IPS DF 4.7 (cell line): Measurements from ENCODE around the gene MITF.

ENCODE experiments used
- DNase-seq: peaks from one replicate; pipeline ENCODE4 v3.0.0-alpha.2; 2013; ENCODE audit warnings: low spot score; ENCODE audit errors: extremely low read depth

The MITF gene, protein sequence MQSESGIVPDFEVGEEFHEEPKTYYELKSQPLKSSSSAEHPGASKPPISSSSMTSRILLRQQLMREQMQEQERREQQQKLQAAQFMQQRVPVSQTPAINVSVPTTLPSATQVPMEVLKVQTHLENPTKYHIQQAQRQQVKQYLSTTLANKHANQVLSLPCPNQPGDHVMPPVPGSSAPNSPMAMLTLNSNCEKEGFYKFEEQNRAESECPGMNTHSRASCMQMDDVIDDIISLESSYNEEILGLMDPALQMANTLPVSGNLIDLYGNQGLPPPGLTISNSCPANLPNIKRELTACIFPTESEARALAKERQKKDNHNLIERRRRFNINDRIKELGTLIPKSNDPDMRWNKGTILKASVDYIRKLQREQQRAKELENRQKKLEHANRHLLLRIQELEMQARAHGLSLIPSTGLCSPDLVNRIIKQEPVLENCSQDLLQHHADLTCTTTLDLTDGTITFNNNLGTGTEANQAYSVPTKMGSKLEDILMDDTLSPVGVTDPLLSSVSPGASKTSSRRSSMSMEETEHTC

DNA sequence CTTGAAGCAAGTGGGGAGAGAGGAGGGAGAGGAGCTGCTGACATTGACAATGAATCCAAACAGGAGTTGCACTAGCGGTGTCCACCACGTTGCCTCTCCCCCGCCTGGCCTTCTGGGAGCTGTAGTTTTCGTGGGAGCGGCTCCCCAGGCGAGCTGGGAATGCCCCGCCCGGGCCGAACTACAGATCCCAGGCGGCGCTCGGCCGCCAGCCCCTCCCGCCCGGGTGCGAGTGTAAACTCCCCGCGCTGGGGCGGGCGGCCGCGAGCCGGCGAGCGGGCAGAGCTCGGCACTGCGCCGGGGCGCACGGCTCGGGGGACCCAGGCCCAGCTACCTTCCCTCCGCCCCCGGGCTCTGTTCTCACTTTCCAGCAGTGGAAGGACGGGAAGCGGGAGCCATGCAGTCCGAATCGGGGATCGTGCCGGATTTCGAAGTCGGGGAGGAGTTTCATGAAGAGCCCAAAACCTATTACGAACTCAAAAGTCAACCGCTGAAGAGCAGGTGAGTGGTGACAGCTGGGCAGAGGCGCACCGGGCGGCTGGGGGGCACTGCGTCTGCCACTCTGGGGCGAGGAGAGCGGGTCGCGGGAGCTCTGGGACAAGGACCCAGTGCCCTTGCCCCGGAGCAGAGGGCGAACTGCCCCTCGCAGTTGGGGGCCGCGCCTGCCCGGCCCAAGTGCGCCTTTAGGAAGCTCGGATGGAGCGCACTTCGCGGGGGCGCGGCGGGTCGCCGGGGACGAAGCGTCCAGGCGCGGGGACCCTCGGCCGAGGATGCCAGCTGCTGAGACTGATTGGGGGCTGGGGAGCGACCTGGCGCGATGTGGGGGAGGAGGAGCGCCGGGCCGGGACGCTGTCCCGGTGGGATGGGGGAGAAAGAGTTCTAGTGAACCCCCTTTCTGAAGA lies at the start of gene MITF:
Gene MITF, plus strand, starts transcription at position 261 of the 899 bp plus-strand sequence. Its CDS starts 134 bp downstream, at position 395.
- no peak for DNase-seq

DNA sequence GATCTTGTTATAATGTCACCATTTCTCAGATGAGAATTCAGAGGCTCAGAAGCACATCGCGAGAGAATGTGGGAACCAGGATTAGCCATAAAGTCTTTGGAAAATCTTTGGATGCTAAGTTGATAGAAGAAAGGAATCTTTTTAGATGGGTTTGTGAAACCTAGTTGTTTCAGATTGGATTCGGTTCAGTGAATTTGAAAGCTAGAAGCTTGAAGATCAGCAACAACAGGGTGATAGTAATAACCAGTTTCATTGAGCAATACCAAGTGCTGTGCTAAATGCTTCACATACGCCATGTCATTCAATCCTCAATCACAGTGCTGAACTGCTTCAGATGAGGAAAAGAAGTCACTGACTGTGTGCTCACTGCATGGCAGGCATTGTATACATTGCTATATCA lies 47.4 kb upstream of the MITF start:
- no peak for DNase-seq

DNA sequence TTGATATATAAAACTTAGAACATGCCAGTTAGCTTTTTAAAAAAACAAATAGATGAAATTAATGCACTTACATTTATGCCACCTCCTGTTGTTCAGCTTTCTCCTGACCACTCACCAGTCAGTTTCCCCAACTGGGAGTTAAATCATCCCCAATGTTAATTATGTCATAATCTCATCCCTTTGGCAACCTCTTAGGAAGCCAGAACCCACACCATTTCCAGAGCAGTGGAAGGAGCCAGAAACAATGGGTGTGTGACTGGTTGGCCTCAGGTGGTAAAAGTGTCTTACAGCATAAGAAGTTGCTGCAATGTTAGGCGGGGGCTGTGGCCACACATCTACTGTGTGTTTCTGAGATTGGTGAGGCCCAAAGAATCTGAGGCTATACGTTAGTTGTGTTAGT lies 46.5 kb upstream of the MITF start:
- no peak for DNase-seq

DNA sequence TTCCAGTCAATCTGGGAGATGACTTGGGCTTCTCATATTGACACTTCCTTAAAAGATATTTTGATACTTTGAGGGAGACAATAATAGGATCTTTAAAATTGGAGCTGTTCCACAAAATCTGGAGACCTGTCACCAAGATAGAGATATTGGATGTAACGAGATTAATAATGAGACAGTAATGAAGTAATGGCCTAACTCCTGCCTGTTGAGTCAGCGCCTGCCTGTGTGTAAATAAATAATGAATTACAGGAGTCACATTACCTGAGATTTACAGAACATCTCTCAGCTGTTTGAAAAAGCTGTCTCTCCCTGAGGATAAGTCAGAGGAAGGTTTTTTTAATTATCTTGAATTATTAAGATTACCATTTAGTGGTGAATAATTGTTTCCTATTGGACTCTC lies 43.8 kb upstream of the MITF start:
- no peak for DNase-seq

DNA sequence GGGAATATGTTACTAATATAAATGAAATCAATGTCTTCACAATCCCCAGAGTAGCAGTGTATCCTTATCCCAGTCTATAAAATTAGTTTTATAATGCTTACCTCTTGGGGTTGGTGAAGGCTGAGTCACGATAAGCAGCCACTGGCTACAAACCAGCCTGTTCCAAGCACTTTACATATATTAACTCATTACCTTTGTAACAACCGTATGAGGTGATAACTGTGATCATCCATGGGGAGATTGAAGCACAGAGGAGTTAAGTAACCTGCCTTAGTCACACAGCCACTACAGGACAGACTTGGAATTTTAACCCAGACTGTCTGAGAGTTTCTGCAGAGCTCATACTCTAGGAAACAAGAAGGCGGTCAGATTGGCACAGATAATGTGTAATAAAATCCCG lies 43.3 kb upstream of the MITF start:
- DNase-seq, result no peak

DNA sequence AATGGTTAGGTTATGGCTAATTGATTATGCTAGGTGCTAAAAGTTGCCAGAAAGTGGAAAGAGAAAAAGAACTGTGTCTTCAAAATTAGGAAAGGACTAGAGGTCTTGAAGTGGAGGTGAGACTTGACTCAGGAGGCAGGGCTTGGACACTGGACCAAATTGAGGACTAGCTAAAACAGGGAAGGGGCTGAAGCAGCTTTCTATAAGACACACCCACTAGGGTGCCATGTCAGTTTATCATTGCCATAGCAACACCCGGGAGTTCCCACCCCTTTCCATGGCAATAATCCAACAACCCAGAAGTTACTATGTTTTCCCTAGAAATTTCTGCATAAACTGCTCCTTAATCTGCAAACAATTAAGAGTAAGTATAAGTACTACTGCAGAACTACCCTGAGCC lies 42.9 kb upstream of the MITF start:
- no peak for DNase-seq

DNA sequence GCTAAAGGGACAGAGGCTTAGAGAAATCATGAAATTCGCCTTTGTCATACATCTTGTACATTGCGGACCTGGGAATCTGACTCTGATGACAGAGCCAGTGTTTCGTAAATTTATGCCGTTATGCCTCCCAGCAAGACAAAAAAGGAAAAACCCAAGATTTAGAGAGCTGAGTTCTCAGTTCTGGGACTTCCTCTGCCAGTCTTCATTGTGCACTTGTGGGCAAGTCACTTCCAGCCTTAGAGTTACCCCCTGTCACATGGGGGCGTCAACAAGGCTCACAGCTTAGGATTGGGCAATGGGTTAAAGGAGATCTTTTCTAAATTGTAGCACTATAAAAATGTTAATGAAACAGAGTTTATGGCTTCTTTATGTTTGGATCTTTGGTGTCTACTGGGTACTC lies 41.9 kb upstream of the MITF start:
- no peak for DNase-seq

DNA sequence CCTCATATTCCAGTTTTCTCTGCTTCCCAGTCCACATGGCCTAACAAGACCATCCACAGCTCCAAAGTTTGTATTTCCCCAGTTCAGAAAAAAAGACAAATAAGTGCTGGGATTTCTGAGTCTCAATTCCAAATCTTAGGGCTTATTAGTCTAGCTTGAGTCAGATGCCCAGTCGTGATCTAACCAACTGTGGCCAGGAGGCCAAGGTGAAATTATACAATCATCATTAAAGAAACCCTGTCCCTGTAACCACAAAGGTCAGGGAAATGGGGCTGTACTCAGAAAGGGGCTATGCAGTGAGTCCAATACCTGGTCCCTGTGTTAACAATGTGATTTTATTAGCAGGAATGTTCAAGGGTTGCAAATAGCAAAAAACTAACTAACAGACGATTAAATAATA lies 40.5 kb upstream of the MITF start:
- no peak for DNase-seq

DNA sequence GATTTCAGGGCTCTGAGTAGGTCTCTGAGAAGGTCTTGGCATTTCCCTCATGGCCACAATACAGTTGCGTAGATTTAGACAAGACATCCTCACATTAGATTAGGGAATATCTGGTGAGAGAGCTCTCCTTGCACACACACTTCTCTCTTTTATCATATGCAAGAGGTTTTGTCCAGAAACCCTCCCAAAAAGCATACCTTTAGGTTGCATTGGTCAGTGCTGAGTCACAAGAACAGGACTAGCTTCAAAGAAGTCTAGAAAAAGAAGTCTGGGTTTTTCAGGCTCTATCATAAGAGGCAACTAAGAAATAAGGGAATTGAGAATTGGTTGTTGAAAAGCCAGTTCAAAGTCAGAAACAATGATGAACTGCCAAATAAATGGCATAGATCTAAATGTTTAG lies 40.1 kb upstream of the MITF start:
- no peak for DNase-seq

DNA sequence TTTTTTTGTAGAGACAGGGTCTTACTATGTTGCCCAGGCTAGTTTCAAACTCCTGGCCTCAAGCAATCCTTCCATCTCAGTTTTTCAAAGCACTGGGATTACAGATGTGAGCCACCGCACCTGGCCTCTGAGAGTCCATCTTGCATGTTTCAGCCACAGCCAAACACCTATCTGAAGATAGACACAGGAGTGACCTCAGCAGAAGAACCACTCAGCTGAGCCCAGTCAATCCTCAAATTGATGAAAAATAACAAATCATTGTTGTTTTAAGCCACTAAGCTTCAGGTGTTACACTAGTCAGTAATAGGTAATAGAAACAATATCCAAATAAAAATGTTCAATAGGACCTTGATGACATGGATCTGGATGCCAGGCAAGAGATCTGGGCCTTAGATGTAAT lies 38.3 kb upstream of the MITF start:
- no peak for DNase-seq

DNA sequence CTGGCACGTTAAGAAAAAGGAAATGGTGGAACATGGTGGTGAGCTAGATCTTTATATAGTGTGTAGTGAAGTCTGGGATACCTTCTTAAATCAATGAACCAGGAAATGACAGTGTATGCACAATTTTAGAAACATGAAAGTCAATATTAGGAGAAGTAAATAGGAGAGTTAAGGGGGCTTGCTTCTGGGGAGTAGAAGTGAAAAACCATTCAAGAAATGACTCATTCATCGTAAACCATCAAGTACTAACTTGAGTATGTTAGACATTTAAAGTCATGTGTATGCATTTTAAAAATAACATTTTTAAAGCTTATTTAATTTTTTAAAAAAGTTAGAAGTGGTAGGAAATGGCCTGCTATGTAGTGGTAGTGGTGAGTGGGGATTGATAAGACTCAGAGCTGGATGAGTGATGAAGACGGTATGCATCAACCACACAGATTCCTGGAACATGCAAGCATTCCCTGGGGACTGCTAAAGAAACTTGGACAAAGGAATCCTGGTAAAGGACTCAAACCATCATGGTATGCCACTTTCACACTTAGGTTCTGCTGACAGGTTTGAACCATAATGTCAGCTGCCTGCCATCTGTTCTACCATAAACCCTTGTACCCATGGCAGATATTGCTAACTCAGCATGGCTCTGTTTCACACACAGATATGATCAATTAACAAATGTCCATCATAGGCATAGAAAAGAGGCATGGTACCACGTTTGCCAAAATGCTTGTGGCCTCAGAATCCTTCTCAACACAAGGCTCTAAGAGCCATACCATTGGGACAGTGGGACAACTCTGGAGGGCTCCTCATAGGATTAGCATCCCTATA lies 28.9 kb upstream of the MITF start:
- no peak for DNase-seq

DNA sequence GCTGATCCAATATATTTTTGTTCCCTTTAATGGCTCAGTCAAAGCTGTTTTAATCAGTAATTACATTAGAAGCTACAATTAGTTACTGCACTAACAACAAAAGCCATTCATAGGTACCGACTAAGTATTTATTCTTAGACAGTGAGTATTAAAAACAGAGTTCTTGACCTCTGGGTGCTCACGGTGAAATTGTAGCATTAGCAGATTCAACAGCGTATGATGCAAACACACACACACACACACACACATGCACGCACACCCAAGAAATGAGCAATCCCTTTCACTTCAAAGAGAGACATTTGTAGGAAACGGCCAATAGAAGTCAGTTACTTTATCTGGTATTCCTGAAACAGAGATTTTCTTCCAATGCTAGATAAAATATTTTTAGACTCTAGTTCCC lies 27.0 kb upstream of the MITF start:
- DNase-seq, result no peak

DNA sequence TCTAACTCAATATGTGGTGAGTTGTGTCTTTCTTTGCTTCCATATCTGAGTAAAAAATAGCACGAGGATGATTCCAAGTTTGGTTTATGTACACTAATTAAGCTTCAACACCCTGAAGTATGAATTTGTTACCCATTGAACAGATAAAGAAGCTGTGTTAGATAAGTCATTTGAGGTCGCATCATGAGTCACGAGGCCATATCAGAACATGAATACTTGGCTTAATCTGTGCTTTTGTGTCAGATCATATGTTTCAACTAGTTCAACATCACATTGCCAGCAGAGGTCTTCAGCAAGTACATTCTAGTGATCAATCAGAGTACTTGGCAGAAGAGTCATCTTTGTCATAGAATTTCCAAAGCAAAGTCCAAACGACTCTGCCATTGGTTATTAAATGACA lies 26.3 kb upstream of the MITF start:
- no peak for DNase-seq

DNA sequence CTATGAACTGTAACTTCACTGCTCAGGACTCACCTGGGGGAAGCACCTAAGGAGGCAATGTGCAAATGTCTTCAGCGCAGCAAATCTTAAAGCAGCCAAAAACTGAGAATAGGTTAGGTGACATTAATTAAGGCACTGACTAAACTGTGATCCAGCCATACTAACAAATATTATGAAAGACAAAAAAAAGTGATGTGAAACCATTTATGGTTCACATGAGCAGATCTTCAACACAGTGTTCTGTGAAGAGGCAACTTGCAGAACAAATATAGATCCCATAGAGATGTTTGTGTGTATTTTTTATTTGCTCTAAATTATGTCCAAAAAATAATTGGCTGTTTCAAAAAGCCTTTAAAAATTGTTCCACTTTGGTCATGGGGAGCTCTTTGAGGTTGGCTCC lies 24.1 kb upstream of the MITF start:
- DNase-seq, result no peak

DNA sequence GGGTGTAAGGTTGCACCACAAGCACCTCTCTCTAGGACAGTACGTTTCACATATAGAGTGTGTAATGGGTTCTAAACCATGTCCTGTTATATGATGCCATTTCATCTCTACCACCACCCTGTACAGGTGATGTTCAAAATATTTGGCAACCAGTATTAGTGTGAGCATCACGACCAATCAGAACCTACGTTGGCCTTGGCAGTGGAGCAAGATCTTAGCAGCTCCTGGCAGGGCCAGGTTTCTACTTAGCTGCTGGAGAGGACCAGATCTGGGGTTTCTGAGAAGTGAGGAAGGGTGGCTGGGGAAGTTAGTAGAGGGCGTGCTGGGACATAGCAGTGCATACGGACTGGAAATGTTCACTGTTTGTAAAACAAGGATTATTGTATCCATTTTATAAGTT lies 23.1 kb upstream of the MITF start:
- DNase-seq, result no peak

DNA sequence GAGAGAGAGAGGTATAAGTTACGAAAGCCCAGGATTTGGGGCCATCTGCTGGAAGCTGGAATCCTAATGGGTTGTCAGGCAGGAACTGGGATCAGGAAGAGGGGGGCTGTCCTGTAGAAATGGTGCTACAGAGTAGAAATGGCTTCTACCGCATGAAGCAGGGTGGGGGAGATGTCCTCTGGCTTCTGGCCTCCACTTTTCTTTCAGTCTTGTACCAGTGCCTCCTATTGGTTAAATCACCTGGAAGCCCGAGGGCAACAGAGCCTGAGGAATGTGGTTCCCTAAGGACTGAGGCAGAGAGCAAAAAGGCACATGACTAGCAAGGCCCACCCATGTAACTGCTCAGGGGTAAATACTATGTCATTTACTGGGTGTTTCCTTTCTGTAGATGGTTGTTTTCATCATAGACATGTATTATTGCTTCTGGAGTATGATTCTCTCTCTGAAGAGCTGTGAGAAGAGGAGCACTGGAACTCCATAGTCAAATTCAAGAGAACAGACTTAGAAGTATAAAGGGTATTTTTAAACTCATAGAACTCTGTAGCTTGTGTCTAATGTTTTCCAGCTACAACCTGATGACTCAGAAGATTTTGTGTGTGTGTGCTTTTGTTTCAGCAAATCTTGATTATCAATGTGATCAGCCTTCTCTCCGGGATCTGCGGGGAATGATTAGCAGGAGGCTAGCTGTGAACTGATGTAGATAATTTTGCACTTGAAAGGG lies 20.2 kb upstream of the MITF start:
- DNase-seq, result no peak

DNA sequence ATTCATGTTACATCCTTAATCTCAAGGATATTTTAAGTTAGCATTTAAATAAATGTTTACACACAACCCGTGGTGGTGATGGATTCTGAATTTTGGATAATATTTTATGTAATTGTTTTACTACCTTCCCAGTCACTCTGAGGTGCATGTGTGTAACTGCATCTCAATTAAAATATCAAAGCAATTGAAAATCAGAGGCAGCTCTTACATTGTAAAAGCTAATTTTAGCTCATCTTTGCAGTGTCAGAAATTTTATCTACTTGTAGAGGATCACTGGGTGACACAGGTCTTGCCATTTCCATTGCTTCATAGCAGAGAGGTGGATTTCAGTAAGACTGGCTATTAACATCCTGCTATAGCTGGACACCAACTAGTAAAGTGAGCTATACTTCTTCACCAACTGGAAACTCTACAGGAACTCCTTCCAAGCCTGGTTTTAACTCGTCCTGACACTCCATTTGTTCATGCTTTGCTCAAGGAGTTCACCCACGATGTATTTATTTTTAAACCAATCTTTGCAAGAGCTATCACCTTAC lies 19.6 kb upstream of the MITF start:
- no peak for DNase-seq

DNA sequence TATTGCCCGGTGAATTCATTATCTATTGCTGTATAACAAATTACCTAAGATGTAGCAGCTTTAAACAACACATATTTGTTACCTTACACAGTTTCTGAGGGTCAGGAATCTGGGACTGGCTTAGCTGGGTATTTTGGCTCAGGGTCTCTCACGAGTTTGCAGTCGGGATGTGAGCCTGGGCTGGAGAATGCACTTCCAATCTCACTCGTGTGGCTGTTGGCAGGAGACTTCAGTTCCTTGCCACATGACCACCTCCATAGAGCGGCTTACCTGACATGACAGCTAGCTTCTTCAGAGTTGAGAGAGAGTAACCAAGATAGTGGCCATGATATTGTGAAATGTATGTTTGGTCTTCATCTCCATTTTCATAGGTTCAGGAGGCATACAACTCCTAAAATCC lies 18.4 kb upstream of the MITF start:
- no peak for DNase-seq

DNA sequence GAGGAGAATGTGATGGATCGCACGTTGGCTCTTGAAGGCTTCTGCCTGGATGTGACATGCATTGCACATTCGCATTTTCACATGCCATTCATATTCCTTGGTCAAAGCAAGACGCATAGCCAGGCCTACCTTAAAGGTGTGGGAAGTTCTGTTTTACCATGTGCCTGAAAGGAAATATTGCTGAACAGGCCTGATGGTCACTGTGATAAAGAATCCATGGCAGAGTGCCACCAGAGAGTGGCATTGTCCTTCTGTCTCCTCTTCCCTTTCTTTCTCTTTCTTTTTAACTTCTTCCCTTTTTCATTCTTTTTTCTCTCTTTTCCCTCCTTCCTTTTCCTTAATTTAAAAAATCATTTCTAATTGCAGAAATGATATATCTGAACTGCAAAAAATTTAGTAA lies 15.9 kb upstream of the MITF start:
- DNase-seq, result no peak

DNA sequence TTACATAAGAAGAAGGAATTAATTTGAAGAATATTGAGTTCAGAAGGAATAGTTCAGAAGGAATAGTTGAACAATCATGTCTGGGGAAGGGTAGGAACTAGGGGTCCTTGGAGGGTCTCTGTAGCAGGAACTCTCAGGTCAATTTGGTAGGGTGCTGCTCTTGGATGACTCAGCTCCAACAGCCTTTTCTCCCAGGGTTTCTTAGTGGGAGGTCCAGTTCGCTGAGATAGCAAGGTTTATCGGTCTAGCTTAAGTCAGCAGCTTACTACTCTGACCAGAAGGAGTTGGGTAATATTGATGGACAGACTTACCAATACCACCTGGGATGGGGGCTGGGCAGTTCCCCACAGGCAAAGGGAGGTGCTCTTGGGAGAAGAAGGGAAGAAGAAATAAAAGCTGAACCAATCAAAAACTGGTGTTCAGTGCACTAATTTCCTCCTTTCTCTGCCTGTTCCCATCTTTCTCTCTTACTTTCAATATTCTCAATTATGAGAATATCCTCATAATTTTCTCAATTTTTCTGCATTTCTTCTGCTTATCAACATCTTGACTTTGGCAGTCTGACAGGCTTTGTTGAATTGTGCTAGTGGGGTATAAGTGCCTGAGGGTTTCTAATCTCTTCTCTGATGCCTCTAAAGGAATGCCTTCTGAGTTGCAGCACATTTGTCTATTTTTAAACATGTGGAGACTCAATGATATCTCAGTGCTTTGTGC lies 14.4 kb upstream of the MITF start:
- DNase-seq, result no peak
